GM21526 (cell line): ENCODE data around the gene RBKS.
"Not testable (repeated sequence)": the region's sequence is repeated elsewhere in the genome, so short reads cannot be mapped to it uniquely, and the experiment has no call there.

Experiments used
- ATAC-seq: cut with Tn5 transposase; IDR thresholded peaks from one replicate; pipeline ENCODE4 v1.9.1; 2021; ENCODE audit warnings: moderate library complexity; ENCODE audit not compliant: unreplicated experiment, low FRiP score

RBKS gene

GRCh38 chr2:27875089-27875881, 14.9 kb downstream of the RBKS start:
- no peak for ATAC-seq

GRCh38 chr2:27873091-27873490, 17.1 kb downstream of the RBKS start:
- no peak for ATAC-seq

GRCh38 chr2:27871802-27872201, 18.4 kb downstream of the RBKS start:
- ATAC-seq = no peak

- ATAC-seq = no peak
Observed at GRCh38 chr2:27870724-27871123, 19.5 kb downstream of the RBKS start.

GRCh38 chr2:27869763-27870162, 20.4 kb downstream of the RBKS start:
- ATAC-seq = no peak

GRCh38 chr2:27866237-27866636, 23.9 kb downstream of the RBKS start:
- ATAC-seq = no peak

- not testable (repeated sequence) for ATAC-seq
Observed at GRCh38 chr2:27863955-27864354, 26.2 kb downstream of the RBKS start.

GRCh38 chr2:27863146-27863545, 27.0 kb downstream of the RBKS start:
- ATAC-seq = no peak

- ATAC-seq = no peak
Observed at GRCh38 chr2:27860111-27860510, 30.1 kb downstream of the RBKS start.

GRCh38 chr2:27857417-27858172, 32.6 kb downstream of the RBKS start:
- no peak for ATAC-seq

GRCh38 chr2:27856956-27857355, 33.2 kb downstream of the RBKS start:
- ATAC-seq = no peak

GRCh38 chr2:27856386-27856785, 33.8 kb downstream of the RBKS start:
- ATAC-seq = no peak

GRCh38 chr2:27855476-27855875, 34.7 kb downstream of the RBKS start:
- ATAC-seq = no peak

- ATAC-seq = no peak
Observed at GRCh38 chr2:27854229-27854862, 35.8 kb downstream of the RBKS start.

GRCh38 chr2:27852691-27853090, 37.5 kb downstream of the RBKS start:
- no peak for ATAC-seq

GRCh38 chr2:27849558-27850205, 40.5 kb downstream of the RBKS start:
- ATAC-seq = no peak

GRCh38 chr2:27847333-27847732, 42.9 kb downstream of the RBKS start:
- ATAC-seq = no peak

- no peak for ATAC-seq
Observed at GRCh38 chr2:27844821-27845255, 45.3 kb downstream of the RBKS start.

GRCh38 chr2:27843992-27844391, 46.2 kb downstream of the RBKS start:
- no peak for ATAC-seq

GRCh38 chr2:27842894-27843293, 47.3 kb downstream of the RBKS start:
- ATAC-seq = no peak
